Small intestine (tissue), 7 donors: ENCODE data around the gene TEX261. TPM values are rescaled to one million over a fixed set of nuclear protein-coding genes. Genes with fewer than 3 reads are reported as not detected.

Experiments used
- DNase-seq, 2 donors: peaks; one replicate each; pipeline versions ENCODE4 v3.0.0 to v3.0.0-alpha.2; 2013
- FAIRE-seq: peaks from 2 replicates; lab custom pipeline; 2012; peaks lifted over from hg19 to GRCh38; lab: Jason Lieb, UNC
- H3K27ac ChIP-seq, 3 donors: one replicate each; pipeline ENCODE4 v1.5.1; 2013; ENCODE audit warnings: low read length in 2 of 3, mild to moderate bottlenecking in 2 of 3, control low read depth in 1 of 3, inconsistent platforms in 1 of 3, low read depth in 1 of 3, moderate library complexity in 1 of 3
- H3K27me3 ChIP-seq, 3 donors: one replicate each; pipeline ENCODE4 v1.6.1; 2013; ENCODE audit warnings: low read length in 3 of 3, inconsistent platforms in 1 of 3; ENCODE audit not compliant: control insufficient read depth in 3 of 3, insufficient read depth in 3 of 3
- H3K36me3 ChIP-seq, 3 donors: one replicate each; pipeline ENCODE4 v1.6.1; 2013; ENCODE audit warnings: low read length in 3 of 3, inconsistent platforms in 1 of 3, low read depth in 1 of 3, mild to moderate bottlenecking in 1 of 3, moderate library complexity in 1 of 3; ENCODE audit not compliant: control insufficient read depth in 3 of 3, insufficient read depth in 2 of 3
- H3K4me1 ChIP-seq, 3 donors: one replicate each; pipeline ENCODE4 v1.6.1; 2013; ENCODE audit warnings: low read length in 2 of 3, inconsistent platforms in 1 of 3, low read depth in 1 of 3, mild to moderate bottlenecking in 1 of 3, moderate library complexity in 1 of 3; ENCODE audit not compliant: control insufficient read depth in 3 of 3, insufficient read depth in 2 of 3
- H3K4me3 ChIP-seq, 3 donors: one replicate each; pipeline ENCODE4 v1.5.1; 2013; ENCODE audit warnings: low read length in 3 of 3, control low read depth in 1 of 3, inconsistent platforms in 1 of 3, low read depth in 1 of 3, mild to moderate bottlenecking in 1 of 3, moderate library complexity in 1 of 3
- H3K9me3 ChIP-seq, 2 donors: one replicate each; pipeline ENCODE4 v1.6.1; 2013; ENCODE audit warnings: low read depth in 1 of 2, low read length in 1 of 2; ENCODE audit not compliant: control insufficient read depth in 2 of 2, insufficient read depth in 1 of 2
- WGBS, 3 donors: extraction: QIAGEN DNeasy Blood & Tissue Kit; methylation state at CpG; one replicate each; pipeline ENCODE4 v1.1.7; 2013; 5-methylcytosine and 5-hydroxymethylcytosine counted together
- polyA plus RNA-seq, 4 donors: library from polyadenylated mRNA; stranded (reverse) in 3 of 4; unstranded in 1 of 4; fragments of 200-250 nt in 3 of 4; fragments of 120-200 nt in 1 of 4; gene quantifications; one replicate each; pipeline versions ENCODE4 v1.2.1 to v1.2.3, GENCODE V29; 2013
- donor health status: healthy with polysubstance abuse.
- donor health status: control.
- donor health status: control.
- donor health status: Bipolar disorder and iron deficiency.
- donor health status: healthy.

Gene TEX261
- polyA plus RNA-seq, 4 donors, result 9.8 to 49.8 (median 29.0) TPM

GRCh38 chr2:70936165-70936978, 58.3 kb downstream of the TEX261 start:
- H3K4me1 ChIP-seq, result no peaks in the 10 kb centered on the region
- FAIRE-seq (no peak), DNase-seq (no peak)
- H3K27ac ChIP-seq, result no peak overlapping the region
- no peaks in the 10 kb centered on the region for H3K36me3 ChIP-seq
- H3K27me3 ChIP-seq, result peaks cover 0 to 27% (median 18%) of the 10 kb centered on the region in 3 donors
- H3K4me3 ChIP-seq, result no peak overlapping the region
- no peaks in the 10 kb centered on the region for H3K9me3 ChIP-seq
- WGBS, 3 donors, result 62 to 72% (median 63%) methylated on average over 10 of the region's 10 CpGs

Other genes with a start within 250 kb of the TEX261 start
- gene ADD2, start 226.7 kb downstream of the TEX261 start, polyA plus RNA-seq, result 1 to 10 TPM in 1 of 4 donors, under 1 TPM in 2, not detected in 1; under 0.01 to 1.7 (median 0.25) TPM
- not detected for gene FIGLA, start 204.2 kb downstream of the TEX261 start, polyA plus RNA-seq
- gene CLEC4F, start 174.3 kb downstream of the TEX261 start, polyA plus RNA-seq, result 1 to 10 TPM in 1 of 4 donors, under 1 TPM in 3; 0.13 to 2.6 (median 0.38) TPM
- under 1 TPM in 3 of 4 donors, not detected in 1; 0.10 to 0.97 (median 0.81) TPM for gene CD207, start 159.1 kb downstream of the TEX261 start, polyA plus RNA-seq
- gene VAX2, start 94.3 kb downstream of the TEX261 start, polyA plus RNA-seq, result 1 to 10 TPM in 2 of 4 donors, under 1 TPM in 2; 0.13 to 1.1 (median 0.73) TPM
- gene ATP6V1B1, start 59.0 kb downstream of the TEX261 start, polyA plus RNA-seq, result 1 to 10 TPM in 1 of 4 donors, under 1 TPM in 1, not detected in 2; 0.21 to 2.5 TPM
- 1 to 10 TPM; 1.7 to 2.4 (median 2.2) TPM for gene ANKRD53, start 16.2 kb downstream of the TEX261 start, polyA plus RNA-seq
- 10 to 100 TPM; 54.8 to 81.0 (median 73.9) TPM for gene NAGK, start 73.8 kb upstream of the TEX261 start, polyA plus RNA-seq
- gene MCEE, start 135.4 kb upstream of the TEX261 start, polyA plus RNA-seq, result 10 to 100 TPM; 16.3 to 43.6 (median 31.5) TPM
- 10 to 100 TPM; 14.3 to 31.2 (median 18.5) TPM for gene MPHOSPH10, start 135.8 kb upstream of the TEX261 start, polyA plus RNA-seq
- 1 to 10 TPM in 2 of 4 donors, under 1 TPM in 2; 0.45 to 4.8 (median 1.4) TPM for gene PAIP2B, start 232.2 kb upstream of the TEX261 start, polyA plus RNA-seq